NK-92 (cell line): ENCODE measurements around the gene CDH13.

Experiments used
- DNase-seq: peaks from one replicate; lab custom pipeline; 2025; ENCODE audit not compliant: unreplicated experiment; lab: John Stamatoyannopoulos, UW

Gene CDH13

GRCh38 chr16:83374979-83375378 lies 748.2 kb downstream of the CDH13 start:
- no peak for DNase-seq

GRCh38 chr16:83389751-83390150 lies 763.0 kb downstream of the CDH13 start:
- DNase-seq, result no peak

GRCh38 chr16:83390759-83391158 lies 764.0 kb downstream of the CDH13 start:
- no peak for DNase-seq

- no peak for DNase-seq
These were observed 766.0 kb downstream of the CDH13 start for GRCh38 chr16:83392743-83393142.

GRCh38 chr16:83393196-83393981 lies 766.6 kb downstream of the CDH13 start:
- no peak for DNase-seq

- no peak for DNase-seq
These were observed 771.0 kb downstream of the CDH13 start for GRCh38 chr16:83397601-83398291.

- no peak for DNase-seq
These were observed 773.5 kb downstream of the CDH13 start for GRCh38 chr16:83400234-83400633.

- DNase-seq, result no peak
These were observed 775.5 kb downstream of the CDH13 start for GRCh38 chr16:83402160-83402814.

GRCh38 chr16:83402967-83403366 lies 776.2 kb downstream of the CDH13 start:
- no peak for DNase-seq

- no peak for DNase-seq
These were observed 777.0 kb downstream of the CDH13 start for GRCh38 chr16:83403761-83404160.

GRCh38 chr16:83404261-83404660 lies 777.5 kb downstream of the CDH13 start:
- DNase-seq, result no peak

- DNase-seq, result no peak
These were observed 781.2 kb downstream of the CDH13 start for GRCh38 chr16:83407928-83408327.

GRCh38 chr16:83409347-83409746 lies 782.6 kb downstream of the CDH13 start:
- DNase-seq, result no peak

GRCh38 chr16:83418565-83418964 lies 791.8 kb downstream of the CDH13 start:
- no peak for DNase-seq

- DNase-seq, result no peak
These were observed 793.5 kb downstream of the CDH13 start for GRCh38 chr16:83420206-83420760.

- no peak for DNase-seq
These were observed 806.4 kb downstream of the CDH13 start for GRCh38 chr16:83433201-83433600.

- no peak for DNase-seq
These were observed 810.3 kb downstream of the CDH13 start for GRCh38 chr16:83437036-83437435.

- DNase-seq, result no peak
These were observed 811.6 kb downstream of the CDH13 start for GRCh38 chr16:83438326-83438725.

GRCh38 chr16:83439412-83439811 lies 812.6 kb downstream of the CDH13 start:
- no peak for DNase-seq

- DNase-seq, result no peak
These were observed 814.7 kb downstream of the CDH13 start for GRCh38 chr16:83441517-83441916.

- DNase-seq, result no peak
These were observed 817.2 kb downstream of the CDH13 start for GRCh38 chr16:83443972-83444371.

- DNase-seq, result no peak
These were observed 820.8 kb downstream of the CDH13 start for GRCh38 chr16:83447560-83447959.
